ENCODE results near the gene PDAP1.
A peak's percentile ranks its signal among the peaks of the same experiment; 100 is the strongest.
"Not testable (repeated sequence)": the region's sequence is repeated elsewhere in the genome, so short reads cannot be mapped to it uniquely, and the experiment has no call there.

The PDAP1 gene

DNA sequence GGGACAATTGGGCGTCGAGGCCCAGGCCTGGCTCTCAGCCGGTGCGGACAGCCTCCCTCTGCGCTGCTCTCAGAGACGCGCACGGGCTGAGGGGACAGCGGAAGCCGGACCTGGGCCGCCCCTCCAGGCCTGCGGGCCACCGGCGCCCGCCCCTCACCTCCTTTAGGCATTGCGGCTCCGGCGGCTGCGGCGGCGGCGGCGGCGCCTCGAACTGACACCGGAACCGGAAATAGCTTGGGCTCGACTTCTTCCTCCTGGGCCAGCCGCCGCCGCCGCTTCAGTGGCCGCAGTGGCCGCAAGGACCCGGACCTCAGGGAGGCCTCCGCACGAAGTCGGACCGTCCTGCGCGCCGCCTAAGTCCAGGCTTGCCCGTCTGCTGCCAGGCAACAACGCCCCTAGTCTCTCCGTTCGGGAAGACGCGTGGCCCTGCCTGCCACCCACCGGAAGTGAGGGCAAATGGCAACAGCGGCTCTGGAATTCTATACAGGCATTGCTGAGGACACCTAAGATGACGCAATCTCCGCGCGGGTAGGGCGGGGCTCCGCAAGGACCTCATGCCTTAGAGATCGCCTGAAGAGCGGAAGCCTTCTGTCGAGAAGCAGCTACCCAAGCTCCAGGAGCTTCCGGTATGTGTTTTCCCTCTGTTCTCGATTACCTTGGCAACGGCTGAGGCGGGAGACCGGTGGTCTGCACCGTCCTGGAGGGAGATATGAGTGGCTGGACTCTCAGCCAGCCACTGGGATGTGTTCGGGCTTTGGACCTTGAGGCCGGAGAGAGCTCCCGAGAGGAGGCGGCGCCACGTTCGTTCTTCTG, at the start of gene PDAP1, which contains the start of gene BUD31:
TSS of gene PDAP1 (minus strand) at position 219 of the 813 bp plus-strand sequence. CDS start at position 170, 49 bp downstream.
TSS of gene BUD31 (plus strand) at position 591 of the 813 bp plus-strand sequence. CDS start 2,124 bp downstream, outside the sequence.
- peak; percentile 95 to 97 for DNase-seq

DNA sequence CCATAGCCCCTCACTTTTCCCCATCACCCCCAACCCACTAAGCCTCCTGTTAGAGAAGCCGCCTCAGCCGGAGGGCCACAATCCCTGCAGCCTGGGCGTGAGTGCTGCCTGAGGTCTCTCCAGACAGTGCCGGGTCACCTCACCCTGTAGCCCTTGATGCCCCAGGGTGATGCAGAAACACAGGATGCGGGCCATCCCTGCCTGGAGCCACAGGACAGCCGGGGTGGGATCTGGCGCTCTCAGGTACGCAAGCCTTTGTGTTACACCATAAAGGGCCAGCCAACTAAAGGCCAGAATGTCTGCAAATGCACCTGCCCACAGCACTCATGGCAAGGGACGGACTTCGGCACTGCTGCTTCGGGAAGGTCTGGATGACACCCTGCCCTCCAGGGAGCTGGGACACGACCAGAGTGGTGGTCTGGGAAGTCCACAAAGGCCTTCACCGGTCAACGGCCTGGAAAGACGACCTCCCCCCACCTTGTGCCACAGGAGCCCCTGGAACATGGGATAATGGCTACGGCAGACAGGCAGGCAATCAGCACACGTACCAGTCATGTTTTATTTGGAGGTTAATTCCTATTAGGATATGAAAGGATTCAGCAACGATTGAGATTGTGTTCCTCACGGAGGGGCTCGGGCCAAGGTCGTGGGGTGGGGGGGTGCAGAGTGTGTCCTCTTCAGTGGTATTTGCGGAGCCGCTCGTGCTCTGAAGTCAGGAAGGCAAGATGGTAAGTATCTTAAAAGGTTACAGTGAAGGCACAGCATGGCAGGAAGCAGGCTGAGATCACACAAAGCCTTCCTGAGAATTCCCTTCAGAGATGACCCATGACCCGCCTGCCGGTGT, 49.5 kb upstream of the PDAP1 start:
- no peak for DNase-seq

DNA sequence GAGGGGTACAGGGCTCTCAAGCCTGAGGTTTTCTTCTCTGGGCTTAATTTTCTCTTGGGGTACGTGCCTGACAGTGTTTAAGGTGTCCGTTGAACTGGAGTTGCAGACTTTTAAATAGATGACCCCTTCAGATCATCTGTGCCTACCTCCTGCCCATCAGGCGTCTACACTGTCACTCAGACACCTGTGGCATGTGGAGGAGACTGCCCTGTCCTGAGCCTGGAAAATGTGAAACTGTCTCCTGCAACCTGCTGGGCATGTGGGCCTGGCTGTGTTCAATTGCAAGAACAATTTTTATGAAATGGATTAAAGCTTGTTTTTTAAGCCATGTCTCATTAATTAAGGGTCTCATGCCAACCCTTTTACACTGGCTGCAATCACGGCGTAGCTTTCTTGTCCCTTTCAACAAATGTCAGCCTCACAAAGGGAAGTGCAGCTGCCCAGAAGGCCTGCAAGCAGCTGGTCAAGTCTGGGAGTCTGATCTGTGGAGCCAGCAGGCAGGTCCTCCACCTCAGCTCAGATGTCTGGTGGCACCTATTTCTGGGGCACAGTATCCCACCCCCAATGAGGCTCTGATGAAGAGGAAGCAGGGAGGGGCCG, 48.8 kb upstream of the PDAP1 start:
- DNase-seq, result no peak

DNA sequence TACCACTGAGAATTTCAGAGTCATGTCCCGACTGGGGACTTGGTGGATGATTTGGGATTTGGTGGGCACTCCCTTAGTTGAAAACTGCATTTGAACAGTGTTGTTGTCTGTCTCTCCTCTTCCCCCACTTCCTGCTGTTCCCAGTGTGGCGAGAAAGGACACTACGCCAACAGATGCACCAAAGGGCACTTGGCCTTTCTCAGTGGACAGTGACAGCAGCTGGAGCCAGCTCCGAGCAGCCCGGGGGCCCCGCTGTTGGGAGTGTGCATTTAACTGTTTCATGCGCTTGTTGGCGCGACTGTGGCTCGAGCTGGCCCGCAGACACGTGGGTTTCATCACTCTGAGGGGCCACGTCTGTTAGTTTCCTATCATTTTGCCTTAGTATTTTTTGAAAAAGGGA, 47.9 kb upstream of the PDAP1 start:
- no peak for DNase-seq

DNA sequence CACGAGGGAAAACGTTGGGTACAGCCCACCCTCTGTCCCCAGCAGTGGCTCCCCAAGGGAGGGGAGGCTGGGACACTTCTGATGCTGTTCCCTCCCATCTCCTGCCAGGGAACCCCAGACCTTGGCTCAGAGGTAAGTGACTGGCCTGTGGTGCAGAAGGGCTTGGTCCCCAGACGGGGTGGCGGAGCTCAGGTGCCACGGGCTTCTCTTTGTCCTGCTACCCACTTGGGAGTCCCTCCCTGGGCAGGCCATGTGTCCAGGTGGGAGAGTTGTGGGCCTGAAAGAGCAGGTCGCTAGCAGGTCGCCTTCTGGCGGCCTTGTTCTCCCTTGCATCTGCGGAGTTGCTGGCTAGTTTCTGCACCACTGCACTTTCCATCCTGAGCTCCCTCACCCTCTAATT, 47.5 kb upstream of the PDAP1 start:
- no peak for DNase-seq

GRCh38 chr7:99453105-99453504, 44.7 kb upstream of the PDAP1 start:
- DNase-seq, result no peak

DNA sequence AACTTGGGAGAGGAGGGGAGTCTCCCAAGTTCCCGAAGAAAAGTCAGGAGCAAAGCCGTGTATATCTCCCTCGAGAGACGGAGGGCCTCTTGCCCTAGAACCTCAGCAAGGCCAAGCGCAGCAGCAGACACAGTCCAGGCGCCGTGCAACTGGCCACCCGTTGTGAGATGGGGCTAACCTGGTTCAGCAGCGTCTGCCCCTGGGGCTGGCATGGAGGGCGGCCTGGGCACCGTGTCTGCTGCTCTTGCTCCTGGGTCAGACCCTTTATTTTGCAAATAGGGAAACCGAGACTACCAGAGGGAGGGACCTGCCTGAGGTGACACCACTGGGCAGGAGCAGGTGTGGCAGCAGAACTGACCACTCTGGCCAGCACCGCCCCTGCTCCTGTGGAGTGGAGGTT, 44.1 kb upstream of the PDAP1 start:
- no peak for DNase-seq

DNA sequence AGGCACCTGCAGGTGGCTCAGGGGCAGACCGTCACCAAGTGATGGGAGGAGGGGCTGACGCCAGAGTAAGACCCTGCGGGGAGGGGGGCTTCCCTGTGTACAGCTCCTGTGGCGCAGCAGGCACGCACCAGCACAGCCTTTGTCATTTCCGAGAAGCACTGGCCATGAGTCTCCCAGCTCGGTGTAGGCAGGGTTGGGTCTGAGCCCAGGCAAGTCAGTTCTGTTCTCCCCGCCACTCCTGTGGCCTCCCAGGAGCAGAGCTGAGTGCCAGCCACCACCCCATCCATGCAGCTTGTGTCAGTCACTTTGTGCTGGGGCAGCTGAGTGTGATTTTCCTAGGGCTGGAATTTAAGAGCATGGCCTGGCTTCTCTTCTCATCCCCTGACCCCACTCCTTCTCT, 43.5 kb upstream of the PDAP1 start:
- DNase-seq, result peak in 1 of 2 donors; percentile 9

- no peak for DNase-seq
Measured at GRCh38 chr7:99449326-99449725, 40.9 kb upstream of the PDAP1 start.

DNA sequence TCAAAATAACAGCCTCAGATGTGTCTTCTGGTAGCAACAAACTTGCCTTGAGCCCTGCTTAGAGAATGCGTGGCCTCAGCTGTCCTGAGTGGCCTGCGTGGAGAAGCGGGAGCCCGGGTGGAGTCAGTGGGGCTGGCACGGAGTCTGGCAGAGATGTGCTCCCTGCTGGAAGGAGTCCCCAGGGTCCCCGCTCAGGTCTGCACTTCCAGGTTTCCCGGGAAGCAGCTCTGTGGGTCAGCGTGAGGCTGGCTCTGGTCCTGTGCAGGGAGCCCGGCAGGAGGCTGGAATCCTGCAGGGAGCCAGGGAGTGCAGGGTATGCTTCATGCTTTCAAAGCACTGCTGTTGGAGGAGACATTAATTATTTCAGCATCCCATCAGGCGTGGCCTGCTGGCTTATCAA, 40.5 kb upstream of the PDAP1 start:
- no peak for DNase-seq

DNA sequence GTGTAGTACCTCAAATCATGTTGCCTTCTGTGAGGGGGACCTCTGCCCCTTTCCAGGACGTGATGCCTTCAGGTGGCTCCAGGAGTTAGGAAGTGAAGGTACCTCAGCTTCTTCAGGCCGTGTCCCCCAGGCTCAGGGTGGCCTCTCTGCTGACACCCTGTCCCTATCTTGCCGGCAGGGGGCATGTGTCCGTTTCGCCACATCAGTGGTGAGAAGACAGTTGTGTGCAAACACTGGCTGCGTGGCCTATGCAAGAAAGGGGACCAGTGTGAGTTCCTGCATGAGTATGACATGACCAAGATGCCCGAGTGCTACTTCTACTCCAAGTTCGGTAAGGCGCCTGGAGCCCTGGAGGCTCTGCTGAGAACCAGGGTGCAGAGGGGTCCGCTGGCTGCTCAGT, 39.5 kb upstream of the PDAP1 start:
- DNase-seq, result no peak

DNA sequence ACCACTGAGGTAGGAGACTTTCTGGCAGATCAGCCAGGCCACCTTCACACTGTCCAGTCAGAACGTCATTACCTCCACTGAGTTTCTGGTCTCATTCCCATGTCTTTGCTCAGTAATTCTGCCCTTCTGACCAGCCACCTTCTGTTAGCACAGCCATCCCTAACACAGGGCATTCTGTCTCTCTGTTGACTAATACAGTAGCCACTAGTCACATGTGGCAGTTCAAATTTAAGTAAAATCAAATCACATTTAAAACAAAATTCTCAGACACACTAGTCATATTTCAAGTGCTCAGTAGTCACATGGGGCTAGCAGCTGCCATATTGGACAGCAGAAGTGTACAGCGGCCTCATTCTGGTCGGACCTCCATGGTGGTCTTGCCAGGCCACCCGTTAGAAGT, 37.7 kb upstream of the PDAP1 start:
- no peak for DNase-seq

DNA sequence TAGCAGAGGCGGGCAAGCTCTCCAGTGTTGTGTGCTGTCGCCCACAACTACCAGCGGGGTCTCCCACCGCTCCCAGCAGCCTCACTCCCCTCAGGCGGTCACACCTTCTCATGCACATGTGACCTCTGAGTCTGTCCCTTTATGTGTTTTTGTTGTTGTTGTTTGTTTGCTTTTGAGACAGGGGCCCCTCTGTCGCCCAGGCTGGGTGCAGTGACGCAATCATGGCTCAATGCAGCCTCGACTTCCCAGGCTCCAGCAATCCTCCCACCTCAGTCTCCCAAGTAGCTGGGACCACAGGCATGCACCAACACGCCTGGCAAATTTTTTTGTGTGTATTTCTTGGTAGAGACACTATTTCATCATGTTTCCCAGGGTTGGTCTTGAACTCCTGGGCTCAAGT, 31.8 kb upstream of the PDAP1 start:
- DNase-seq, result no peak

DNA sequence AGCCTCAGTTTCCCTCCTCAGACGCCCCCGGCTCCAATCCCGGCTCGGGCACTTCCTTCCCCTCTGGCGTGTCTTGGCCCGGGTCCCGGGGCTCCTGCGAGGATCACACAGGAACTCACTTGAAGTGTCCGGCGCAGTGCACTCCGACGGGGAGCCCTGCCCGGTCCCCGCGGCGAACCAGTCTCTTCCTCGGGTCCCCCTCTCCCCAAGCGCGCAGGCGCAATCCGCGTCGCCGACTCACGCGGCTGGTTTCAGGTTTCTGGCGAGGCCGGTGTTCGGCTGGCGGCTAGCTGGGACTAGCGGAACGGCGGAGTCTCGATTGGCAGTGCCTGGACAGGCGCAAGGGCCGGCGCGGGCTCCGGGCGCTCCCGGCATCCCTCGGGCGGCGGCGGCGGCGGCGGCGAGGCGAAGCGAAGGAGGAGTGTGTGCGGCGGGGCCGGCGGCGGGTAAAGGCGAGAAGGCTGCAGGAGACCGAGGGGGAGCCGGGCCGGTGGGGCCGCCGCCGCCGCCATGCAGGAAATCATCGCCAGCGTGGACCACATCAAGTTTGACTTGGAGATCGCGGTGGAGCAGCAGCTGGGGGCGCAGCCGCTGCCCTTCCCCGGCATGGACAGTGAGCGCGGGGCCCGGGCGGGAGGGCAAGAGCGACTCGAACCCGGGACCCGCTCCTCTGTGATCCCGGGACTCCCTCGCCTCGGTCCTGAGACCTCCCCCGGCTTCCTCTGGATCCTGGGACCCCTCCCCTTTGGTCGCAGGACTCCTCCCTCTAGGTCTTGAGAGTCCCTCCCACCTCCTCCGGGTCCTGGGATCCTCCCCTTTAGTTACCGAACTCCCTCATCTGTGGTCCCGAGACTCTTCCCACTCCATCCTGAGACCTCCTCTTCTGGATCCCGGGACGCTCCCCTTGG, 30.4 kb upstream of the PDAP1 start, which contains the start of the genes CPSF4 and PTCD1:
TSS of gene CPSF4 (plus strand) at position 371 of the 908 bp plus-strand sequence. CDS start at position 511, 140 bp downstream.
TSS of gene PTCD1 (minus strand) at position 226 of the 908 bp plus-strand sequence. CDS start 3,556 bp downstream, outside the sequence.
- peak; percentile 92 to 95 for DNase-seq

DNA sequence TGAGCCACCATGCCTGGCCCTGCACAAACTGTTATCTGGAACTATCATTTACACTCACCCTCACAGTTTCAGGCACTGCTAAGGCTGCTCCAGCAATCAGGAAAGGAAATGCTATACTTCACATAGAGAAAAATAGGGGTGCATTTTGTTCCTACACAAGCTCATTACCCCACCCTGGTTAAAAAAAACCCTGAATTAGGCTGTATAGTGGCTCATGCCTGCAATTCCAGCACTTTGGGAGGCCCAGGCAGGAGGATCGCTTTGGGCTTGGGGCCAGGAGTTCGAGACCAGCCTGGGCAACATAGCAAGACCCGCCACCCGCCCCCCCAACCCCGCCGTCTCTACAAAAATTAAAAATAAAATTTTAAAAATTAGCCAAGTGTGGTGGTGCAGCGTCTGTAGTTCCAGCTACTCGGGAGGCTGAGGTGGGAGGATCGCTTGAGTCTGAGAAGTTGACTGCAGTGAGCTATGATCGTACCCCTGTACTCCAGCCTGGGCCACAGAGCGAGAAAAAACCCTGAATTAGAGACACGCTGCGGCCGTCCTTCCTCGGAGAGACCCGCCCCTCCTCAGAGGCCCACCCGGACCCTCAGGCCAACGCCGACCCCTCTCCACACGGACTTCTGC, 29.7 kb upstream of the PDAP1 start:
- no peak for DNase-seq

GRCh38 chr7:99433158-99433557, 24.8 kb upstream of the PDAP1 start:
- DNase-seq, result no peak

- not testable (repeated sequence) for DNase-seq
Measured at GRCh38 chr7:99431756-99432540, 23.6 kb upstream of the PDAP1 start.

GRCh38 chr7:99429756-99430155, 21.4 kb upstream of the PDAP1 start:
- no peak for DNase-seq

GRCh38 chr7:99428972-99429566, 20.7 kb upstream of the PDAP1 start:
- DNase-seq, result no peak

Data from hippocampal formation (tissue), 2 donors.